AG09319 (cell line): ENCODE data around the gene F7.

Experiments
- DNase-seq: peaks from one replicate; pipeline ENCODE4 v3.0.0-alpha.2; 2010; ENCODE audit warnings: low read depth; ENCODE audit errors: extremely low read depth
- CTCF ChIP-seq: IDR thresholded peaks from 2 replicates; pipeline ENCODE4 v1.5.1; 2011; ENCODE audit warnings: low read depth, mild to moderate bottlenecking, inconsistent platforms, low read length, moderate library complexity

The F7 gene

GRCh38 chr13:113089693-113090414 is 15.7 kb upstream of the F7 start:
- DNase-seq: no peak
- TF ChIP-seq CTCF: no peak

- no peak for TF ChIP-seq CTCF
- no peak for DNase-seq
Observed at GRCh38 chr13:113090415-113090770, 15.2 kb upstream of the F7 start.

GRCh38 chr13:113090806-113091205 is 14.8 kb upstream of the F7 start:
- no peak for DNase-seq
- TF ChIP-seq CTCF: no peak

GRCh38 chr13:113091211-113091771 is 14.3 kb upstream of the F7 start:
- TF ChIP-seq CTCF: no peak
- DNase-seq: no peak

- no peak for TF ChIP-seq CTCF
- no peak for DNase-seq
Observed at GRCh38 chr13:113091891-113092775, 13.5 kb upstream of the F7 start.

- TF ChIP-seq CTCF: no peak
- DNase-seq: no peak
Observed at GRCh38 chr13:113092776-113093579, 12.6 kb upstream of the F7 start.
